ENCODE results near the gene HSPA12B. TPM values are rescaled to one million over a fixed set of nuclear protein-coding genes. Genes with fewer than 3 reads are reported as not detected.
A peak's percentile ranks its signal among the peaks of the same experiment; 100 is the strongest.

Gene HSPA12B
- total and polyA plus RNA-seq, 9 of the 15 experiments (the other 6 are each of a cell fraction or from before 2014, with no cell fraction given) = 0.03 to 0.07 TPM; not detected in 7

GRCh38 chr20:3795511-3796468 is 63.3 kb downstream of the HSPA12B start, which contains the start of gene CDC25B:
Gene CDC25B, plus strand, starts transcription at chr20:3796310. Its CDS starts 222 bp downstream, at chr20:3796532.
- intact Hi-C loops (cut with micrococcal nuclease) = no loop called here
- TF ChIP-seq KLF16 (IDR thresholded peaks at IDR 0.05) (no peak), ZNF511 (CRISPR knock-in tag; IDR thresholded peaks at IDR 0.05) (peak; percentile 84), CTCFL (IDR thresholded peaks at IDR 0.05; ENCODE audit: borderline replicate concordance, insufficient read depth, low read depth, low read length, poor library complexity, severe bottlenecking) (peak; percentile 37), ZNF785 (CRISPR knock-in tag; IDR thresholded peaks at IDR 0.05) (no peak), CREM (IDR thresholded peaks at IDR 0.05; ENCODE audit: low read depth) (peak; percentile 64), XRCC5 (IDR thresholded peaks at IDR 0.05; ENCODE audit: low read depth, low read length) (peak; percentile 74; the same call in 1 of the 2 replicates), CBX1 (IDR thresholded peaks at IDR 0.05; ENCODE audit: low read depth) (peak; percentile 98), FOXK1 (CRISPR knock-in tag; IDR thresholded peaks at IDR 0.05; ENCODE audit: borderline replicate concordance) (no peak), ZNF407 (IDR thresholded peaks at IDR 0.05; ENCODE audit: low read depth) (peak; percentile 34; the same call in 1 of the 2 replicates)

More at GRCh38 chr20:3795511-3796468, 63.3 kb downstream of the HSPA12B start, which contains the start of gene CDC25B:
- DNase-seq (ENCODE audit: extremely low read depth in 1 of 4, low spot score in 3 of 4) (peak; percentile 80 to 88 (median 86)), ATAC-seq (peak; percentile 91), FAIRE-seq (peak; percentile 77)
- no peaks in the 10 kb centered on the region for H3K27me3 ChIP-seq (ENCODE audit: control insufficient read depth in 2 of 2, insufficient read depth in 2 of 2, low read length in 2 of 2)
- ChIA-PET CTCF (ENCODE audit: low intra/inter-chr PET ratio) (interaction anchor here (0.9 kb wide), 1 partner anchor 9 kb away, joined by 3 read pairs; the partner anchor contains the start of gene CENPB), POLR2A (interaction anchor here (0.7 to 1.1 kb wide), 2 partner anchors 9 to 10 kb away, joined by 3 read pairs; partner anchors contain the start of gene CENPB)
- no peaks in the 10 kb centered on the region for H3K9me1 ChIP-seq (ENCODE audit: control insufficient read depth, insufficient read depth, low read length)
- H2AFZ ChIP-seq (ENCODE audit: low read depth, low read length) = peak within 1 kb of the TSS; percentile 94
- peaks cover 19% of the 10 kb centered on the region; the same call in 2 of the 3 replicates for H3K36me3 ChIP-seq (ENCODE audit: control insufficient read depth, insufficient read depth, low read length)
- H3K79me2 ChIP-seq (ENCODE audit: control insufficient read depth, insufficient read depth, low read length) = peaks cover 12% of the 10 kb centered on the region; the same call in 2 of the 3 replicates
- H3K9ac ChIP-seq (ENCODE audit: insufficient read depth in 1 of 2, low read depth in 2 of 2, low read length in 2 of 2) = peak within 1 kb of the TSS; percentile 69 to 93
- H3K27ac ChIP-seq (ENCODE audit: extremely low read depth, low read depth, low read length) = peak within 1 kb of the TSS; percentile 73
- H3K4me1 ChIP-seq (replicated peaks in 1 of 2; ENCODE audit: control insufficient read depth in 2 of 2, insufficient read depth in 2 of 2, low read length in 2 of 2) = peaks cover 14 to 37% of the 10 kb centered on the region in 2 experiments; a peak in 4 of 5 replicates
- peak within 1 kb of the TSS; percentile 55 for H3K4me3 ChIP-seq
- peak within 1 kb of the TSS; percentile 81 for H3K4me2 ChIP-seq (ENCODE audit: insufficient read depth, low read length)
- TSS peak; percentile 93 for BruUV-seq (replicated peaks)
- no peaks in the 10 kb centered on the region for H4K20me1 ChIP-seq (replicated peaks; ENCODE audit: control insufficient read depth, insufficient read depth, low read length)
- H3K9me3 ChIP-seq (replicated peaks; ENCODE audit: control insufficient read depth, insufficient read depth, low read depth, low read length) = no peaks in the 10 kb centered on the region
- 4% methylated on average over 38 of the region's 69 CpGs for WGBS (ENCODE audit: insufficient coverage, low coverage, missing lambda C conversion rate)
- in situ Hi-C loops (cut with MboI) = no loop called here

All from K562 (cell line).